ENCODE data around the gene NAPA. TPM values are rescaled to one million over a fixed set of nuclear protein-coding genes. Genes with fewer than 3 reads are reported as not detected.

The NAPA gene
- 50.2 TPM for polyA plus RNA-seq (2013, experiment 1 of 2)
- 49.4 TPM for polyA plus RNA-seq (2013, experiment 2 of 2)

DNA sequence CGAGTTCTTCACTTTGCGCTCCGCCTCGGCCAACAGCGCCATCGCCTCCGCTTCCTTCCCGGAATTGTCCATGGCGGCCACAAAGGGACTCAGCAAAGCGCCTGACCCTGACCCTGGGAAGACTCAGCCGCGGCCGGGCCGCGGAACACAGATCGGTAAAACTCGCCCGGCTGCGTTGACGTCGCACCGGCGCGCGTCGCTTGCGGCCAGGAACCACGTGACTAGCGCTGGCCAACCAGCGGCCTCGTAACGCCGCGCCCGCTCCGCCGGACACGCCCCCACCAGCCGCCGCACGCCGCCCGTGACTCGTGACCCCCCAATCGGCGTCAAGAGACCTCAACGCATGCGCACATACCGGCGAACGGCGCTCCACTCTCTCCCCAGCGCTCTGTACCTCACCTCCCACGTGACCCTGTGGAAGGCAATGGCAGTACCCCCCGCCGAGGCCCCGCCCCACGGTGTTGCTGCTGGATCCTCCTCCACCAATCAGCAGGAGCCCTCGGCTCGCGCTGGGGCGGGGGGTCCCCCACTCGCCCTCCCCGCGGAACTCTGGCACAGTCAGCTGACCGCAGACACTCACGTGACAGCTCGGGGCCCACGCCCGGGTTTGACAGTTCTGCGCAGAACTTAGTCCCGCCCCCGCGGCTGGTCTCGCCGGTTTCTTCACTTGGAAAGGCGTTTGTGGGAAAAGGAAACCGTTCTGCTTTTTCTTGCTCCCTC, at the start of gene NAPA:
TSS of gene NAPA (minus strand) at position 195 of the 720 bp plus-strand sequence. CDS start at position 72, 123 bp downstream.
- Histone ChIP-seq H4K91ac (ENCODE audit: low read depth, low read length, poor library complexity) (no peak within 1 kb of the TSS), H3K27me3 (ENCODE audit: control insufficient read depth in 3 of 3, insufficient read depth in 3 of 3, low read depth in 1 of 3, low read length in 3 of 3) (no peaks in the 10 kb centered on the region), H3K27ac (replicated peaks; ENCODE audit: low read length) (peak within 1 kb of the TSS; percentile 62), H3K18ac (ENCODE audit: low read length) (peak within 1 kb of the TSS; percentile 96), H2AFZ (ENCODE audit: low read length) (peak within 1 kb of the TSS; percentile 93), H2BK120ac (ENCODE audit: low read depth, low read length) (peak within 1 kb of the TSS; percentile 43), H3K4me1 (ENCODE audit: control insufficient read depth in 2 of 2, insufficient read depth in 1 of 2, low read depth in 1 of 2, low read length in 2 of 2) (peaks cover 5 to 6% of the 10 kb centered on the region in 2 donors), H2BK12ac (ENCODE audit: low read length) (peak within 1 kb of the TSS; percentile 67), H2BK15ac (ENCODE audit: low read length) (peak within 1 kb of the TSS; percentile 45), H3K14ac (ENCODE audit: low read length) (peak within 1 kb of the TSS; percentile 72), H3K36me3 (replicated peaks in 1 of 2; ENCODE audit: control insufficient read depth in 2 of 2, insufficient read depth in 2 of 2, low read length in 2 of 2) (no peaks in the 10 kb centered on the region), H3K9ac (ENCODE audit: low read depth, low read length, poor library complexity) (peak within 1 kb of the TSS; percentile 100), H3K4me2 (ENCODE audit: insufficient read depth, low read length, poor library complexity, severe bottlenecking) (peak within 1 kb of the TSS; percentile 82), H3K4me3 (ENCODE audit: low read length in 2 of 2) (peak within 1 kb of the TSS; percentile 64 to 94), H3K9me3 (replicated peaks in 1 of 2; ENCODE audit: control insufficient read depth in 2 of 2, insufficient read depth in 1 of 2, low read depth in 1 of 2, low read length in 2 of 2) (no peaks in the 10 kb centered on the region), H3K23ac (ENCODE audit: low read depth, low read length, poor library complexity) (peak within 1 kb of the TSS; percentile 60), H2AK5ac (ENCODE audit: low read depth, low read length) (peak within 1 kb of the TSS; percentile 83), H2BK5ac (ENCODE audit: low read length) (peak within 1 kb of the TSS; percentile 88), H3K4ac (ENCODE audit: low read length) (no peak within 1 kb of the TSS), H3K79me1 (ENCODE audit: low read depth, low read length) (peaks cover 21% of the 10 kb centered on the region), H4K8ac (ENCODE audit: low read depth, low read length) (no peak within 1 kb of the TSS)
- no CpG with 5 or more reads among the region's 78 CpGs for WGBS, 2 donors (ENCODE audit: extremely low coverage in 2 of 2, insufficient read length in 2 of 2, insufficient replicate concordance in 1 of 2)
- peak; percentile 100 for DNase-seq (ENCODE audit: low spot score)

GRCh38 chr19:47564081-47564480, 49.2 kb upstream of the NAPA start:
- H4K8ac ChIP-seq (ENCODE audit: low read depth, low read length) = no peak overlapping the region
- H3K9ac ChIP-seq (ENCODE audit: low read depth, low read length, poor library complexity) = no peak overlapping the region
- H3K4ac ChIP-seq (ENCODE audit: low read length) = no peak overlapping the region
- no peak for DNase-seq (ENCODE audit: low spot score)
- no peak overlapping the region for H2AFZ ChIP-seq (ENCODE audit: low read length)
- no peak overlapping the region for H2BK5ac ChIP-seq (ENCODE audit: low read length)
- H2BK120ac ChIP-seq (ENCODE audit: low read depth, low read length) = no peak overlapping the region
- no peak overlapping the region for H3K14ac ChIP-seq (ENCODE audit: low read length)
- no peak overlapping the region for H3K27ac ChIP-seq (replicated peaks; ENCODE audit: low read length)
- H2AK5ac ChIP-seq (ENCODE audit: low read depth, low read length) = no peak overlapping the region
- H3K4me2 ChIP-seq (ENCODE audit: insufficient read depth, low read length, poor library complexity, severe bottlenecking) = no peak overlapping the region
- no peaks in the 10 kb centered on the region for H3K79me1 ChIP-seq (ENCODE audit: low read depth, low read length)
- no peak overlapping the region for H2BK12ac ChIP-seq (ENCODE audit: low read length)
- peaks cover 0 to 6% (median 0%) of the 10 kb centered on the region in 3 experiments for H3K27me3 ChIP-seq (ENCODE audit: control insufficient read depth in 3 of 3, insufficient read depth in 3 of 3, low read depth in 1 of 3, low read length in 3 of 3)
- no peak overlapping the region for H3K23ac ChIP-seq (ENCODE audit: low read depth, low read length, poor library complexity)
- H3K4me3 ChIP-seq (ENCODE audit: low read length in 2 of 2) = no peak overlapping the region
- H3K9me3 ChIP-seq (replicated peaks in 1 of 2; ENCODE audit: control insufficient read depth in 2 of 2, insufficient read depth in 1 of 2, low read depth in 1 of 2, low read length in 2 of 2) = no peaks in the 10 kb centered on the region
- H3K36me3 ChIP-seq (replicated peaks in 1 of 2; ENCODE audit: control insufficient read depth in 2 of 2, insufficient read depth in 2 of 2, low read length in 2 of 2) = no peaks in the 10 kb centered on the region
- WGBS, 2 donors (ENCODE audit: extremely low coverage in 2 of 2, insufficient read length in 2 of 2, insufficient replicate concordance in 1 of 2) = no CpG with 5 or more reads among the region's 3 CpGs
- no peak overlapping the region for H4K91ac ChIP-seq (ENCODE audit: low read depth, low read length, poor library complexity)
- H3K4me1 ChIP-seq (ENCODE audit: control insufficient read depth in 2 of 2, insufficient read depth in 1 of 2, low read depth in 1 of 2, low read length in 2 of 2) = no peaks in the 10 kb centered on the region
- H2BK15ac ChIP-seq (ENCODE audit: low read length) = no peak overlapping the region
- H3K18ac ChIP-seq (ENCODE audit: low read length) = no peak overlapping the region

- H3K36me3 ChIP-seq (replicated peaks in 1 of 2; ENCODE audit: control insufficient read depth in 2 of 2, insufficient read depth in 2 of 2, low read length in 2 of 2) = no peaks in the 10 kb centered on the region
- no peaks in the 10 kb centered on the region for H3K9me3 ChIP-seq (replicated peaks in 1 of 2; ENCODE audit: control insufficient read depth in 2 of 2, insufficient read depth in 1 of 2, low read depth in 1 of 2, low read length in 2 of 2)
- no peak overlapping the region for H2BK120ac ChIP-seq (ENCODE audit: low read depth, low read length)
- H2BK12ac ChIP-seq (ENCODE audit: low read length) = no peak overlapping the region
- H3K4me1 ChIP-seq (ENCODE audit: control insufficient read depth in 2 of 2, insufficient read depth in 1 of 2, low read depth in 1 of 2, low read length in 2 of 2) = no peaks in the 10 kb centered on the region
- H3K4me3 ChIP-seq (ENCODE audit: low read length in 2 of 2) = no peak overlapping the region
- H2AK5ac ChIP-seq (ENCODE audit: low read depth, low read length) = no peak overlapping the region
- H3K9ac ChIP-seq (ENCODE audit: low read depth, low read length, poor library complexity) = no peak overlapping the region
- H2BK15ac ChIP-seq (ENCODE audit: low read length) = no peak overlapping the region
- no peak overlapping the region for H3K4me2 ChIP-seq (ENCODE audit: insufficient read depth, low read length, poor library complexity, severe bottlenecking)
- no peak overlapping the region for H3K14ac ChIP-seq (ENCODE audit: low read length)
- WGBS, 2 donors (ENCODE audit: extremely low coverage in 2 of 2, insufficient read length in 2 of 2, insufficient replicate concordance in 1 of 2) = no CpG with 5 or more reads among the region's 7 CpGs
- no peak overlapping the region for H4K91ac ChIP-seq (ENCODE audit: low read depth, low read length, poor library complexity)
- DNase-seq (ENCODE audit: low spot score) = no peak
- no peak overlapping the region for H2AFZ ChIP-seq (ENCODE audit: low read length)
- peaks cover 0 to 3% (median 0%) of the 10 kb centered on the region in 3 experiments for H3K27me3 ChIP-seq (ENCODE audit: control insufficient read depth in 3 of 3, insufficient read depth in 3 of 3, low read depth in 1 of 3, low read length in 3 of 3)
- no peak overlapping the region for H3K27ac ChIP-seq (replicated peaks; ENCODE audit: low read length)
- no peak overlapping the region for H4K8ac ChIP-seq (ENCODE audit: low read depth, low read length)
- no peaks in the 10 kb centered on the region for H3K79me1 ChIP-seq (ENCODE audit: low read depth, low read length)
- no peak overlapping the region for H2BK5ac ChIP-seq (ENCODE audit: low read length)
- H3K23ac ChIP-seq (ENCODE audit: low read depth, low read length, poor library complexity) = no peak overlapping the region
- H3K4ac ChIP-seq (ENCODE audit: low read length) = no peak overlapping the region
- H3K18ac ChIP-seq (ENCODE audit: low read length) = no peak overlapping the region
Measured at GRCh38 chr19:47561440-47562057, 46.7 kb upstream of the NAPA start.

DNA sequence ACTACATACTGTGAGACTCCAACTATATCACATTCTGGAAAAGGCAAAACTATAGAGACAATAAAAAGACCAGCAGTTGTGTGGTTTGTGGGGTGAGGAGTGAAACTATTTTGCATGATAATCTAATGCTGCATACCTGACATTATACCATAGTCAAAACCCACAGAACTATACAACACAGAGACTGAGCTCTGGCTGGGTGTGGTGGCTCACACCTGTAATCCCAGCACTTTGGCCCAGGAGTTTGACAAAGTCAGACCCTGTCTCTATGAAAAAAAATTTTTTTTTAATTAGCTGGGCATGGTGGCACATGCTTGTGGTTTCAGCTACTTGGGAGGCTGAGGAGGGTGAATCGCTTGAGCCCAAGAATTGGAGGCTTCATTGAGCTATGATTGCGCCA, 46.1 kb upstream of the NAPA start:
- no CpG with 5 or more reads among the region's 2 CpGs for WGBS, 2 donors (ENCODE audit: extremely low coverage in 2 of 2, insufficient read length in 2 of 2, insufficient replicate concordance in 1 of 2)
- Histone ChIP-seq H3K4me3 (ENCODE audit: low read length in 2 of 2) (no peak overlapping the region), H3K9ac (ENCODE audit: low read depth, low read length, poor library complexity) (no peak overlapping the region), H2AK5ac (ENCODE audit: low read depth, low read length) (no peak overlapping the region), H2BK120ac (ENCODE audit: low read depth, low read length) (no peak overlapping the region), H2AFZ (ENCODE audit: low read length) (no peak overlapping the region), H2BK15ac (ENCODE audit: low read length) (no peak overlapping the region), H3K9me3 (replicated peaks in 1 of 2; ENCODE audit: control insufficient read depth in 2 of 2, insufficient read depth in 1 of 2, low read depth in 1 of 2, low read length in 2 of 2) (no peaks in the 10 kb centered on the region), H3K18ac (ENCODE audit: low read length) (no peak overlapping the region), H3K27ac (replicated peaks; ENCODE audit: low read length) (no peak overlapping the region), H3K4me2 (ENCODE audit: insufficient read depth, low read length, poor library complexity, severe bottlenecking) (no peak overlapping the region), H3K4me1 (ENCODE audit: control insufficient read depth in 2 of 2, insufficient read depth in 1 of 2, low read depth in 1 of 2, low read length in 2 of 2) (no peaks in the 10 kb centered on the region), H3K79me1 (ENCODE audit: low read depth, low read length) (no peaks in the 10 kb centered on the region), H3K14ac (ENCODE audit: low read length) (no peak overlapping the region), H2BK12ac (ENCODE audit: low read length) (no peak overlapping the region), H3K36me3 (replicated peaks in 1 of 2; ENCODE audit: control insufficient read depth in 2 of 2, insufficient read depth in 2 of 2, low read length in 2 of 2) (no peaks in the 10 kb centered on the region), H4K91ac (ENCODE audit: low read depth, low read length, poor library complexity) (no peak overlapping the region), H3K27me3 (ENCODE audit: control insufficient read depth in 3 of 3, insufficient read depth in 3 of 3, low read depth in 1 of 3, low read length in 3 of 3) (peaks cover 0 to 3% (median 0%) of the 10 kb centered on the region in 3 experiments), H3K4ac (ENCODE audit: low read length) (no peak overlapping the region), H2BK5ac (ENCODE audit: low read length) (no peak overlapping the region), H4K8ac (ENCODE audit: low read depth, low read length) (no peak overlapping the region), H3K23ac (ENCODE audit: low read depth, low read length, poor library complexity) (no peak overlapping the region)
- no peak for DNase-seq (ENCODE audit: low spot score)
